Large intestine (tissue), 3 donors: ENCODE results near the gene MCUR1. TPM values are rescaled to one million over a fixed set of nuclear protein-coding genes. Genes with fewer than 3 reads are reported as not detected.
"Not testable (repeated sequence)": the region's sequence is repeated elsewhere in the genome, so short reads cannot be mapped to it uniquely, and the experiment has no call there.

Experiments
- DNase-seq, 2 donors: peaks; one replicate each; pipeline versions ENCODE4 v3.0.0 to v3.0.0-alpha.2; 2013
- H3K27ac ChIP-seq: one replicate; pipeline ENCODE4 v1.5.1; 2013; ENCODE audit warnings: low read length
- H3K27me3 ChIP-seq: 2 replicates; pipeline ENCODE4 v1.6.1; 2013; ENCODE audit warnings: low read length; ENCODE audit not compliant: control insufficient read depth, insufficient read depth
- H3K36me3 ChIP-seq: 2 replicates; pipeline ENCODE4 v1.6.1; 2013; ENCODE audit warnings: low read length; ENCODE audit not compliant: control insufficient read depth, insufficient read depth
- H3K4me1 ChIP-seq: one replicate; pipeline ENCODE4 v1.6.1; 2013; ENCODE audit warnings: low read length; ENCODE audit not compliant: control insufficient read depth, insufficient read depth
- H3K4me3 ChIP-seq: one replicate; pipeline ENCODE4 v1.5.1; 2013; ENCODE audit warnings: low read length
- H3K9me3 ChIP-seq: one replicate; pipeline ENCODE4 v1.6.1; 2013; ENCODE audit warnings: mild to moderate bottlenecking, low read depth, low read length, moderate library complexity; ENCODE audit not compliant: control insufficient read depth
- WGBS: methylation state at CpG from one replicate; pipeline ENCODE4 v1.1.5; 2013; ENCODE audit warnings: low lambda C conversion rate; ENCODE audit not compliant: insufficient coverage; 5-methylcytosine and 5-hydroxymethylcytosine counted together
- polyA plus RNA-seq: library from polyadenylated mRNA; unstranded; fragments of 120-200 nt; gene quantifications from one replicate; pipeline ENCODE4 v1.2.1, GENCODE V29; 2013

Gene MCUR1
- polyA plus RNA-seq, 1 donor = 27.1 TPM

DNA sequence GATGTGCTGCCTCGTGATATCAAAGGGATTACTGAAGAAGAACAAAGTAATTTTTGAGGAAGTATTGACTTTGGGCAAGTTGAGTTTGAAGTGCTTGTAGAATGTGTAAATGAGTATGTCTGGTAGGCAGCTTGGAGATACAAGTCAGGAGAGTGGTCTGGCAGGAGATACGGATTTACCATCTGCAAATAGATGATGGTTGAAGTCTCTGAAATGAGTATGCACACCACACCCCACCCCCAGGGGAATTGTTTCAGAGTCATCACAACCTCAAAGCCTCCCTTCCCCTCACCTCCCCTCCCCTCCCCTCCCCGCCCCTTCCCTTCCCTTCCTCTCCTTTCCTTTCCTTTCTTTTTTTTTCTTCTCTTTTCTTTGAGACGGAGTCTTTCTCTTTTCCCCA, 16.4 kb upstream of the MCUR1 start:
- no CpG with 5 or more reads among the region's 4 CpGs for WGBS
- Histone ChIP-seq H3K36me3 (no peaks in the 10 kb centered on the region), H3K27ac (no peak overlapping the region), H3K4me3 (no peak overlapping the region), H3K9me3 (peaks cover 30% of the 10 kb centered on the region), H3K4me1 (peaks cover 5% of the 10 kb centered on the region), H3K27me3 (no peaks in the 10 kb centered on the region)
- DNase-seq = no peak

DNA sequence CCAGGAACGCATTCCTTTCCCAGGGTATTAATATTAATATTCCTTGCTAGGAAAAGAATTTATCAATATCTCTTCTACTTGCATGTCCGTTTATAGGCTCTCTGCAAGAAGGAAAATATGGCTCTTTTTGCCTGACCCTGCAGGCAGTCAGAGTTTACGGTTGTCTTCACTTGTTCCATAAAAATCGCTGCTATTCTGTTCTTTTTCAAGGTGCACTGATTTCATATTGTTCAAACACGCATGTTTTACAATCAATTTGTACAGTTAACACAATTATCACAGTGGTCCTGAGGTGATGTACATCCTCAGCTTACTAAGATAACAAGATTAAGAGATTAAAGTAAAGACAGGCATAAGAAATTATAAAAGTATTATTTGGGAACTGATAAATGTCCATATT, 15.1 kb upstream of the MCUR1 start:
- H3K4me3 ChIP-seq, H3K36me3 ChIP-seq, H3K4me1 ChIP-seq, DNase-seq, H3K27me3 ChIP-seq: not testable (repeated sequence)
- peaks cover 32% of the 10 kb centered on the region for H3K9me3 ChIP-seq
- H3K27ac ChIP-seq = peak overlapping the region; percentile 50
- WGBS = 67% methylated on average over 1 of the region's 5 CpGs

DNA sequence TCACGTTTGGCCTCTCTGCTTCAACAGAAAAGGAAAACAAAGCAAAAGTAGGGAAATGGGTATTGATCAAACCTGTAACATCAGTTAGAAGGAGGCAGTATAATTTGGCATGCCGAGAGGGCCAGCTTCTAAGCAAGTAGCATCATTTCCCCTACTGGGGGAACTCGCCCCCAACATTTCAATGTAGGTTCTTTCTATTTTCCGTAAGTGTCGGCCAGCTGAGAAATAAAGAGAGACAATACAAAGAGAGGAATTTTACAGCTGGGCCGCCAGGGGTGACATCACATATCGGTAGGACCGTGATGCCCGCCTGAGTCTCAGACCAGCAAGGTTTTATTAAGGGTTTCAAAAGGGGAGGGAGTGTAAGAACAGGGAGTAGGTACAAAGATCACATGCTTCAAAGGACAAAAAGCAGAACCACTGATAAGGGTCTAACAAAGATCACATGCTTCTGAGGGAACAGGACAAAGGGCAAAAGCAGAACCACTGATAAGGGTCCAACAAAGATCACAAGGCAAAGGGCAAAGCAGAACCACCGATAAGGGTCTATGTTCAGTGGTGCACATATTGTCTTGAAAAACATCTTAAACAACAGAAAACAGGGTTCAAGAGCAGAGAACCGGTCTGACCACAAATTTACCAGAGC, 14.4 kb upstream of the MCUR1 start:
- not testable (repeated sequence) for H3K27me3 ChIP-seq, H3K4me1 ChIP-seq, H3K4me3 ChIP-seq, H3K36me3 ChIP-seq
- H3K27ac ChIP-seq = peak overlapping the region; percentile 52
- DNase-seq = peak; percentile 35 to 72
- whole genome bisulfite sequencing = 20% methylated on average over 2 of the region's 11 CpGs
- H3K9me3 ChIP-seq = peaks cover 33% of the 10 kb centered on the region

DNA sequence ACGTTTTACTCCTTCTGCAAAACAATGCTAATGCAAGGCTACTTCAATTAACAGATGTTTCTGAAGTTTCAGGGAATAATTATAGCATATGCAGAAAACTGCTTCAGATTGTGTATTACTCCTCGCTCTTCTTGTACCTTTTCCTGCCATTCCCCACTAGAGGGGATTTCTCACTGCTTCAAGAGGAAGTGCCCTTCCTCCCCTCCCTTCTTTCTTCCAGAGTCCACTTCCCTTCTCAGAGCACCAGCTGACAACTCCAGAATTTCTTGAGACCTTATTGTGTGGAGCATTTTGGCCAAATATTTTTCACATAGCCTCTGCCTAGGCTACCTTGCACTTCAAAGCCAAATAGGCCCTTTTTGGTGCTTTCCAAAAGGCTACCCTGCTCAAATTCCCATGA, 12.7 kb upstream of the MCUR1 start:
- no peaks in the 10 kb centered on the region for H3K27me3 ChIP-seq
- peaks cover 33% of the 10 kb centered on the region for H3K9me3 ChIP-seq
- H3K36me3 ChIP-seq = no peaks in the 10 kb centered on the region
- H3K4me1 ChIP-seq = peaks cover 5% of the 10 kb centered on the region
- no peak overlapping the region for H3K27ac ChIP-seq
- no peak overlapping the region for H3K4me3 ChIP-seq
- WGBS = no CpG with 5 or more reads among the region's 2 CpGs
- DNase-seq = peak in 1 of 2 donors; percentile 1

DNA sequence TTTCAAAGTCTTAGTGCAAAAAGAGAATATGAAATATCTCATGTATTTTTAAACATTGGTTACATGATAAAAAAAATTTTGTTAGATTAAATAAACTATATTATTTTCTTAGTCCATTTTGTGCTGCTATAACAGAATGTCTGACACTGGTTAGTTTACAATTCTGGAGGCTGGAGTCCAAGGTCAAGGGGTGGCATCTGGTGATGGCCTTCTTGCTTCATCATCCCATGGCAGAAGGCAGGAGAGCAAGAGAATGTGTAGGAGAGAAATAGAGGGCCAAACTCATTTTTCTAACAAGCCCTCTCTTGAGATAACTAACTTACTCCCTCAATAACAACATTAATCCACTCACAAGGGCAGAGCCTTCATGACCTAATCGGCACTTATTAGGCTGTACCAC, 11.5 kb upstream of the MCUR1 start:
- H3K9me3 ChIP-seq = peaks cover 25% of the 10 kb centered on the region
- no peak overlapping the region for H3K27ac ChIP-seq
- H3K4me3 ChIP-seq = no peak overlapping the region
- no peak for DNase-seq
- H3K27me3 ChIP-seq = no peaks in the 10 kb centered on the region
- no peaks in the 10 kb centered on the region for H3K36me3 ChIP-seq
- 100% methylated on average over 1 of the region's 1 CpG for WGBS
- H3K4me1 ChIP-seq = peaks cover 5% of the 10 kb centered on the region

DNA sequence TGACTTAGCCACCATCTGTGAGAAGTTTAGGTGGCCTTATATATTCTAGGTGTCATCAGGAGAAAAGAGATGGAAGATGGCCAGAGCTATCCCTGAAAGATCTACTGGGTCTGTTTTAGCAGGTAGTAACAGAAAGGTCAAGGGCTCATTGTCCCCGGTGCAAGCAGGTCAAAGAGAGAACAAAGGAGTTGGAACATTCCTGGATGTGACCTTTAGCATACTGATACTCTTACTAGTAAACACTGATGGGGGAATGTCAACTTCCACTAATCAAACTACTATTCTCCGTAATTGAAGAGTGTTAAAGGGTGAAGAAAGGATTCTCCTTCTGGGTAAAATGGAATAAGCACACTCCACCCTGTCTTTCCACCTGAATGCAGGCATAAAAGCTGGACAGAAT, 4.0 kb upstream of the MCUR1 start:
- no peak for DNase-seq
- no CpG with 5 or more reads among the region's 2 CpGs for WGBS
- H3K27me3 ChIP-seq = no peaks in the 10 kb centered on the region
- H3K9me3 ChIP-seq = no peaks in the 10 kb centered on the region
- no peak overlapping the region for H3K27ac ChIP-seq
- no peaks in the 10 kb centered on the region for H3K36me3 ChIP-seq
- H3K4me1 ChIP-seq = peaks cover 2% of the 10 kb centered on the region
- no peak overlapping the region for H3K4me3 ChIP-seq

DNA sequence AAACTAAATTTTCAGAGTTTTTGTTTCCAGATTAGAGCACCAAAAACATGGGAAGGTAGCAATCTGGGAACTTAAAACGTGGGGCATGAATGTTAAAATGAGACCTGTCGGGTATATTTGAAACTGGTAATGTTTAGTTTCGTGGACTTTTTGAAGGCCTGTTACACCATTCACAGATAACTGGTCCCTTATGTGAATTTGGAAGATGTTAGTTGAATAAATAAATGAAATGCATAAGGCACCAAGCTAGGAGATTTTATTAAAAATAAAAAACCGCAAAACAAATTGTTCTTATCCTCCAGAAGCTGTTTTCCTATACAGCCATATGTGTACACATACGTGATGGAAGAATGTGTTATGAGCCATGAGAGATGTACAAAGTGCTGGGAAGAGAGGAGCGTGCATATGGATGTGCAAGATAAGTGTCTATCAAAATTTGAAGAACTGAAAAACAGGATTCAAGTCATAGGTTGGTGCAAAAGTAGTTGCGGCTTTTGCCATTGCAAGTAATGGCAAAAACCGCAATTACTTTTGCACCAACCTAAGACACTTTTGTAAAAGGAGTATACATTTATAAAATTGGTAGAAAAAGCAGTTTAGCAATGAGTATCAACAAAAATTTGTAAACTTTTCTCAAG, 700 bp upstream of the MCUR1 start:
- no peaks in the 10 kb centered on the region for H3K27me3 ChIP-seq
- DNase-seq = peak in 1 of 2 donors; percentile 17
- 27% methylated on average over 3 of the region's 8 CpGs for WGBS
- no peaks in the 10 kb centered on the region for H3K36me3 ChIP-seq
- peak overlapping the region; percentile 67 for H3K4me3 ChIP-seq
- H3K27ac ChIP-seq = peak overlapping the region; percentile 98
- peaks cover 18% of the 10 kb centered on the region for H3K4me1 ChIP-seq
- H3K9me3 ChIP-seq = no peaks in the 10 kb centered on the region

DNA sequence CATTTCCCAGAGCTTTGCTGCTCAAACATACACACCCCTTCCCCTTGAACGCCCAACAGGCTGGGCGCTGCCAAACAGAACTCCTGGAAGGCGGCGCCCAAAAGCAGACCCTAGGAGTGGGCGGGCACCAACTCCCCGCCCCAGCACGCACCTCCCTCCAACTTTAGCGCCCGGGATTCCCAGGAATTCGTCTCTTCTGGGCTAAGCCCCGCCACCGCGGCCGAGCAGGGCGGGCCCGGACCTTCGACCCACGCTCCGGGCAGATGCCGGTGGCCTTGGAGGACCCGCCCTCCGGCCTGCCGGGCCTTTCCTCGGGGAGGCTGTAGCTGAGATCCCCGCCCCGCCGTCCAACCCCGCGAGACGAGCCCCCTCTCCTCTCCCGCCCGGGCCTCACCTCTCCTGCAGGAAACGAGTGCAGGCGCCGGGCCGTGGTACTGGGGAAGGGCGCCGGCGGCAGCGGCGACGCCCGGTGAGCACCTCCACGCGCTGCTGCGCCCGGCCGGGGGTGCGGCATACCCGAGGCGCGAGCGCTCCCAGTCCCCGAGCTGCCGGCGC, 659 bp downstream of the MCUR1 start:
- H3K36me3 ChIP-seq = peaks cover 1% of the 10 kb centered on the region
- peak; percentile 71 to 85 for DNase-seq
- peaks cover 18% of the 10 kb centered on the region for H3K4me1 ChIP-seq
- 0% methylated on average over 5 of the region's 56 CpGs for WGBS
- H3K4me3 ChIP-seq = peak overlapping the region; percentile 75
- H3K27ac ChIP-seq = peak overlapping the region; percentile 97
- no peaks in the 10 kb centered on the region for H3K27me3 ChIP-seq
- no peaks in the 10 kb centered on the region for H3K9me3 ChIP-seq

DNA sequence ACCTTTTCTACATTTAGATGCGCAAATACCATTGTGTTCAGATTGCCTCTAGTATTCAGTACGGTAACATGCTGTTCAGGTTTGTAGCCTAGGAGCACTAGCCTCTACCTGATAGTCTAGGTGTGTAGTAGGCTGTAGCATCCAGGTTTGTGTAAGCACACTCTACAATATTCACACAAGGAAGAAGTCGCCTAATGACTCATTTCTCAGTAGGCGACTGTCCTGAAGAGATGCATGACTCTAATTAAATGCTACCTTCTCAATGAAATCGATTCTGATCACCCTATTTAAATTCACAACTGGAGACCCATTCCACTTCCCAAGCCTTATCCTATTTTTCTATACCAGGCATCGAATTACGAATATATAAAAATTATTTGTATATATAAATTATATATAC, 1.3 kb downstream of the MCUR1 start:
- Histone ChIP-seq H3K36me3 (peaks cover 4% of the 10 kb centered on the region), H3K4me1 (peaks cover 18% of the 10 kb centered on the region), H3K9me3 (no peaks in the 10 kb centered on the region), H3K27me3 (no peaks in the 10 kb centered on the region), H3K27ac (peak overlapping the region; percentile 97), H3K4me3 (peak overlapping the region; percentile 75)
- no CpG with 5 or more reads among the region's 7 CpGs for WGBS
- peak in 1 of 2 donors; percentile 27 for DNase-seq

DNA sequence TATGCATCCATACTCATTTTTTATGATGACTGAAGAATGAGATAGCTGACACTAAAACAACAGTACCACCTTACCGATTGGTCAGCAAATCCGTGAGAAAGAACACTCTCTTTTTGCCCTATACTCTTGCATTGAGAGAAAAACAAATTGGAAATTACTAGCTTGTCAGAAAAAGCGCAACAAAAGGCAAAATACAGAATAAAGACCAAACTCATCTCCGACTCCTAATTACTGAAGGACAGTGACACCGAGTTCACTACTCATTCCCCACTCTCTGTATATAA, 2.1 kb downstream of the MCUR1 start:
- H3K27me3 ChIP-seq = no peaks in the 10 kb centered on the region
- 96% methylated on average over 3 of the region's 5 CpGs for WGBS
- peak overlapping the region; percentile 97 for H3K27ac ChIP-seq

More for the DNA sequence above, 2.1 kb downstream of the MCUR1 start:
- Histone ChIP-seq H3K9me3 (no peaks in the 10 kb centered on the region), H3K4me1 (peaks cover 18% of the 10 kb centered on the region), H3K36me3 (peaks cover 5% of the 10 kb centered on the region), H3K4me3 (peak overlapping the region; percentile 75)
- no peak for DNase-seq
